DOHH2 (cell line): ENCODE measurements around the gene LRRC3.

Source experiments
- CTCF ChIP-seq: fragments of 200-600 bp; sonication (generic); IDR thresholded peaks from one replicate; pipeline ENCODE4 v1.5.1; 2014; ENCODE audit warnings: antibody characterized with exemption, mild to moderate bottlenecking, low read depth, low read length; ENCODE audit not compliant: poor library complexity, severe bottlenecking
- EZH2phosphoT487 ChIP-seq: fragments of 200-600 bp; sonication (generic); IDR thresholded peaks from 2 replicates; pipeline ENCODE4 v1.6.1; 2017; ENCODE audit warnings: borderline replicate concordance, mild to moderate bottlenecking, antibody characterized with exemption, low read length, moderate library complexity, mixed read lengths

GRCh38 chr21:44505673-44506278, 50.5 kb downstream of the LRRC3 start:
- no peak for TF ChIP-seq CTCF
- no peak for TF ChIP-seq EZH2phosphoT487
